Measurements from ENCODE around the gene TMEM69.

- TF ChIP-seq CTCF (IDR thresholded peaks at IDR 0.05 in 2 of 3, conservative IDR thresholded peaks at IDR 0.05 in 1 of 3; ENCODE audit: borderline replicate concordance in 1 of 3, insufficient read depth in 1 of 3, low read depth in 2 of 3, low read length in 2 of 3): peak in 2 of 3 experiments; percentile 17 to 27; a peak in 1 of 6 replicates
- no peak for TF ChIP-seq EZH2 (IDR thresholded peaks at IDR 0.05)
- peak; percentile 90 for TF ChIP-seq POLR2AphosphoS5 (IDR thresholded peaks at IDR 0.05; ENCODE audit: low read depth, low read length)
- no peak for TF ChIP-seq RAD21 (IDR thresholded peaks at IDR 0.05; ENCODE audit: low read depth)
- TF ChIP-seq CBX3 (IDR thresholded peaks at IDR 0.05; ENCODE audit: low read depth): no peak
- TF ChIP-seq POLR2A (IDR thresholded peaks at IDR 0.05; ENCODE audit: borderline replicate concordance, extremely low read depth, insufficient read depth, insufficient read length): no peak
- TF ChIP-seq MAX (IDR thresholded peaks at IDR 0.05): no peak
- TF ChIP-seq REST (IDR thresholded peaks at IDR 0.05; ENCODE audit: low read depth): no peak
- TF ChIP-seq JUND (IDR thresholded peaks at IDR 0.05): no peak
- no peak for TF ChIP-seq SP1 (IDR thresholded peaks at IDR 0.05; ENCODE audit: low read depth)
Measured at GRCh38 chr1:45687754-45688740, at the start of gene TMEM69.

All from HCT116 (cell line).